Measurements from ENCODE around the gene RELT. TPM values are rescaled to one million over a fixed set of nuclear protein-coding genes. Genes with fewer than 3 reads are reported as not detected.

RELT gene
- total RNA-seq, 1 experiment from 2014 or later: 7.8 TPM

GRCh38 chr11:73384872-73385689 lies 8.9 kb downstream of the RELT start:
- intact Hi-C loops (cut with micrococcal nuclease; ENCODE audit: unreplicated experiment): loop anchor here (5.0 to 10.0 kb wide), 2 partner anchors 553 to 700 kb away; no protein-coding TSS in a partner anchor
- no peak overlapping the region for H2AFZ ChIP-seq
- BruUV-seq (replicated peaks): no TSS peak
- POLR2A ChIA-PET (ENCODE audit: unreplicated experiment): no interaction called here
- H3K36me3 ChIP-seq (ENCODE audit: low read depth): no peaks in the 10 kb centered on the region
- CTCF ChIA-PET: interaction anchor here (0.5 to 1.2 kb wide), 2 partner anchors 34 to 1175 kb away, joined by 5 to 10 read pairs; no protein-coding TSS in a partner anchor
- H3K9me2 ChIP-seq (ENCODE audit: insufficient read depth): no peaks in the 10 kb centered on the region
- H3K79me2 ChIP-seq (ENCODE audit: low read depth): peaks cover 43% of the 10 kb centered on the region
- H3K4me3 ChIP-seq: no peak overlapping the region
- H4K20me1 ChIP-seq (ENCODE audit: insufficient read depth): peaks cover 24% of the 10 kb centered on the region; the same call in 1 of the 2 replicates
- no peak overlapping the region for H3K27ac ChIP-seq
- H3K4me2 ChIP-seq: no peak overlapping the region
- no peaks in the 10 kb centered on the region for H3F3A ChIP-seq (ENCODE audit: insufficient read depth, low read depth)
- no peak for DNase-seq
- TF ChIP-seq EZH2 (IDR thresholded peaks at IDR 0.05; ENCODE audit: low read depth): no peak
- TF ChIP-seq CTCF (conservative IDR thresholded peaks at IDR 0.05): no peak
- no peaks in the 10 kb centered on the region for H3K9me3 ChIP-seq (ENCODE audit: insufficient read depth, low read depth)
- H3K27me3 ChIP-seq (ENCODE audit: insufficient read depth, low read depth): no peaks in the 10 kb centered on the region
- 0 out of 2 replicates have a peak, but pooled peaks cover 14% of the 10 kb centered on the region for H3K4me1 ChIP-seq (replicated peaks; ENCODE audit: insufficient read depth)

GRCh38 chr11:73386016-73386415 lies 9.8 kb downstream of the RELT start:
- Histone ChIP-seq H4K20me1 (ENCODE audit: insufficient read depth) (peaks cover 24% of the 10 kb centered on the region; the same call in 1 of the 2 replicates), H3K4me1 (replicated peaks; ENCODE audit: insufficient read depth) (0 out of 2 replicates have a peak, but pooled peaks cover 14% of the 10 kb centered on the region), H3K79me2 (ENCODE audit: low read depth) (peaks cover 33% of the 10 kb centered on the region), H3F3A (ENCODE audit: insufficient read depth, low read depth) (no peaks in the 10 kb centered on the region), H3K27ac (no peak overlapping the region), H3K9me2 (ENCODE audit: insufficient read depth) (no peaks in the 10 kb centered on the region), H3K27me3 (ENCODE audit: insufficient read depth, low read depth) (no peaks in the 10 kb centered on the region), H3K36me3 (ENCODE audit: low read depth) (no peaks in the 10 kb centered on the region), H3K9me3 (ENCODE audit: insufficient read depth, low read depth) (no peaks in the 10 kb centered on the region), H2AFZ (no peak overlapping the region), H3K4me2 (no peak overlapping the region), H3K4me3 (no peak overlapping the region)
- ChIA-PET POLR2A (ENCODE audit: unreplicated experiment) (no interaction called here), CTCF (no interaction called here)
- no peak for DNase-seq
- TF ChIP-seq EZH2 (IDR thresholded peaks at IDR 0.05; ENCODE audit: low read depth) (no peak), CTCF (conservative IDR thresholded peaks at IDR 0.05) (no peak)
- intact Hi-C loops (cut with micrococcal nuclease; ENCODE audit: unreplicated experiment): loop anchor here (5.0 to 10.0 kb wide), 2 partner anchors 554 to 701 kb away; no protein-coding TSS in a partner anchor
- no TSS peak for BruUV-seq (replicated peaks)

GRCh38 chr11:73386546-73386945 lies 10.3 kb downstream of the RELT start:
- H4K20me1 ChIP-seq (ENCODE audit: insufficient read depth): peaks cover 24% of the 10 kb centered on the region; the same call in 1 of the 2 replicates
- no peak overlapping the region for H3K4me3 ChIP-seq
- ChIA-PET POLR2A (ENCODE audit: unreplicated experiment) (no interaction called here), CTCF (no interaction called here)
- H3K27ac ChIP-seq: no peak overlapping the region
- H3K9me3 ChIP-seq (ENCODE audit: insufficient read depth, low read depth): no peaks in the 10 kb centered on the region
- no peaks in the 10 kb centered on the region for H3F3A ChIP-seq (ENCODE audit: insufficient read depth, low read depth)
- 0 out of 2 replicates have a peak, but pooled peaks cover 14% of the 10 kb centered on the region for H3K4me1 ChIP-seq (replicated peaks; ENCODE audit: insufficient read depth)
- no peak overlapping the region for H3K4me2 ChIP-seq
- no TSS peak for BruUV-seq (replicated peaks)
- H3K27me3 ChIP-seq (ENCODE audit: insufficient read depth, low read depth): no peaks in the 10 kb centered on the region
- no peak for TF ChIP-seq EZH2 (IDR thresholded peaks at IDR 0.05; ENCODE audit: low read depth)
- TF ChIP-seq CTCF (conservative IDR thresholded peaks at IDR 0.05): no peak
- no peaks in the 10 kb centered on the region for H3K36me3 ChIP-seq (ENCODE audit: low read depth)
- intact Hi-C loops (cut with micrococcal nuclease; ENCODE audit: unreplicated experiment): loop anchor here (5.0 to 10.0 kb wide), 2 partner anchors 554 to 702 kb away; no protein-coding TSS in a partner anchor
- no peak overlapping the region for H2AFZ ChIP-seq
- peaks cover 29% of the 10 kb centered on the region for H3K79me2 ChIP-seq (ENCODE audit: low read depth)
- no peak for DNase-seq
- H3K9me2 ChIP-seq (ENCODE audit: insufficient read depth): no peaks in the 10 kb centered on the region
